ENCODE measurements around the gene WBP1.

DNA sequence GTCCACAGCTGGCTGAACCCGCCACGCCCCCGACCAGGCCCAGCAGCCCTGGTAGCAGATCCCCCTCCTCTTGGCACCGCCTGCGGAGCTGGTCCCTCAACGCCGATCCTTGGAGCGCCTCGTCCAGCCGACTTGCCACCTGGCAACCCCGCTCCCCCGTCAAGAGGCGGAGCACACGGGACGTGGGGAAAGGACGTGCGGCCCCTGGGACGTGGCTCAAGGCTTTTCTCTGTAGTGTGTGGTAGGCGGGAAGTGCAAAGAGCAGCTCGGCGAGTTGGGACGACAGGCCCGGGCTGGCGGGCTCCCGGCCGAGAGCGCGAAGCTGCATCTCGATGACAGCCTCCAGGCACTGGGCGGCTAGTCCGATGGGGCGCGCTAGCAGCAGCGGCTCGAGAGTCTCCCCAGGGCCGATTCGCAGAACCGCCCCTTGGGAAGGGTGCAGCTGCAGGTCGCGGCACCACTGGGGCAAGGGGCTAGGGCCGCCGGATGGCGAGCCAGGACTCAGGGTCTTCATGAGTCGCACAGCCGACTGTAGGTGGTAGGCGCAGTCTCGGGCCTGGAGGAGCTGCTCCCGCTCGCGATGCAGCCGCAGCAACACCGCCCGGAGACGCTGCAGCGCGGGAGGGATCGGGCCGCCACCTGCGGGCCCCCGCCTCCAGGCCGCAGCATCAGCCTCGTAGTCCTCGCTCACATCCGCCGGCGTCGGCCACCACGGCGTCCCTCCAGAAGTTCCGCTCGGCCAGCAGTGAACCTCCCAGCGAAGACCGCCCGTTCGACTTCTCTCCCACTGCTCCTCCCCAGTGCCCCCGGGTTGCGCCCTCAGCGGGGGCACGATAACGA is 23.9 kb downstream of the WBP1 start:
- TF ChIP-seq, protein P1, sequence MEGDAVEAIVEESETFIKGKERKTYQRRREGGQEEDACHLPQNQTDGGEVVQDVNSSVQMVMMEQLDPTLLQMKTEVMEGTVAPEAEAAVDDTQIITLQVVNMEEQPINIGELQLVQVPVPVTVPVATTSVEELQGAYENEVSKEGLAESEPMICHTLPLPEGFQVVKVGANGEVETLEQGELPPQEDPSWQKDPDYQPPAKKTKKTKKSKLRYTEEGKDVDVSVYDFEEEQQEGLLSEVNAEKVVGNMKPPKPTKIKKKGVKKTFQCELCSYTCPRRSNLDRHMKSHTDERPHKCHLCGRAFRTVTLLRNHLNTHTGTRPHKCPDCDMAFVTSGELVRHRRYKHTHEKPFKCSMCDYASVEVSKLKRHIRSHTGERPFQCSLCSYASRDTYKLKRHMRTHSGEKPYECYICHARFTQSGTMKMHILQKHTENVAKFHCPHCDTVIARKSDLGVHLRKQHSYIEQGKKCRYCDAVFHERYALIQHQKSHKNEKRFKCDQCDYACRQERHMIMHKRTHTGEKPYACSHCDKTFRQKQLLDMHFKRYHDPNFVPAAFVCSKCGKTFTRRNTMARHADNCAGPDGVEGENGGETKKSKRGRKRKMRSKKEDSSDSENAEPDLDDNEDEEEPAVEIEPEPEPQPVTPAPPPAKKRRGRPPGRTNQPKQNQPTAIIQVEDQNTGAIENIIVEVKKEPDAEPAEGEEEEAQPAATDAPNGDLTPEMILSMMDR (IDR thresholded peaks at IDR 0.05) = no peak
- TF ChIP-seq, protein P2, sequence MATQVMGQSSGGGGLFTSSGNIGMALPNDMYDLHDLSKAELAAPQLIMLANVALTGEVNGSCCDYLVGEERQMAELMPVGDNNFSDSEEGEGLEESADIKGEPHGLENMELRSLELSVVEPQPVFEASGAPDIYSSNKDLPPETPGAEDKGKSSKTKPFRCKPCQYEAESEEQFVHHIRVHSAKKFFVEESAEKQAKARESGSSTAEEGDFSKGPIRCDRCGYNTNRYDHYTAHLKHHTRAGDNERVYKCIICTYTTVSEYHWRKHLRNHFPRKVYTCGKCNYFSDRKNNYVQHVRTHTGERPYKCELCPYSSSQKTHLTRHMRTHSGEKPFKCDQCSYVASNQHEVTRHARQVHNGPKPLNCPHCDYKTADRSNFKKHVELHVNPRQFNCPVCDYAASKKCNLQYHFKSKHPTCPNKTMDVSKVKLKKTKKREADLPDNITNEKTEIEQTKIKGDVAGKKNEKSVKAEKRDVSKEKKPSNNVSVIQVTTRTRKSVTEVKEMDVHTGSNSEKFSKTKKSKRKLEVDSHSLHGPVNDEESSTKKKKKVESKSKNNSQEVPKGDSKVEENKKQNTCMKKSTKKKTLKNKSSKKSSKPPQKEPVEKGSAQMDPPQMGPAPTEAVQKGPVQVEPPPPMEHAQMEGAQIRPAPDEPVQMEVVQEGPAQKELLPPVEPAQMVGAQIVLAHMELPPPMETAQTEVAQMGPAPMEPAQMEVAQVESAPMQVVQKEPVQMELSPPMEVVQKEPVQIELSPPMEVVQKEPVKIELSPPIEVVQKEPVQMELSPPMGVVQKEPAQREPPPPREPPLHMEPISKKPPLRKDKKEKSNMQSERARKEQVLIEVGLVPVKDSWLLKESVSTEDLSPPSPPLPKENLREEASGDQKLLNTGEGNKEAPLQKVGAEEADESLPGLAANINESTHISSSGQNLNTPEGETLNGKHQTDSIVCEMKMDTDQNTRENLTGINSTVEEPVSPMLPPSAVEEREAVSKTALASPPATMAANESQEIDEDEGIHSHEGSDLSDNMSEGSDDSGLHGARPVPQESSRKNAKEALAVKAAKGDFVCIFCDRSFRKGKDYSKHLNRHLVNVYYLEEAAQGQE (IDR thresholded peaks at IDR 0.05; ENCODE audit: insufficient read depth in 1 of 2, low read depth in 2 of 2, low read length in 1 of 2) = no peak
- no peak for TF ChIP-seq TCF7L2 (IDR thresholded peaks at IDR 0.05; ENCODE audit: low read depth, low read length)
